Right lobe of liver (tissue), 6 donors: Measurements from ENCODE around the gene PRR20A. TPM values are rescaled to one million over a fixed set of nuclear protein-coding genes. Genes with fewer than 3 reads are reported as not detected.
"Not testable (repeated sequence)": the region's sequence is repeated elsewhere in the genome, so short reads cannot be mapped to it uniquely, and the experiment has no call there.

Source experiments
- ATAC-seq, 4 donors: fragments of 200-7000 bp; cut with Tn5 transposase; one replicate each; pipeline ENCODE4 v1.9.1; 2020; ENCODE audit warnings: mild to moderate bottlenecking in 4 of 4, moderate library complexity in 4 of 4
- DNase-seq, 3 donors: peaks; one replicate each; pipeline ENCODE4 v3.0.0-alpha.2; 2020
- H3K27ac ChIP-seq, 3 donors: fragments of 200-600 bp; one replicate each; pipeline ENCODE4 v1.8.0; 2022
- H3K27me3 ChIP-seq, 2 donors: fragments of 200-600 bp; one replicate each; pipeline ENCODE4 v1.8.0; 2022
- H3K36me3 ChIP-seq, 4 donors: fragments of 200-600 bp; sonication (generic) in 1 of 4; one replicate each; pipeline versions ENCODE4 v1.5.1 to v1.8.0; 2017 to 2022; ENCODE audit warnings: control low read depth in 1 of 4
- H3K4me1 ChIP-seq, 4 donors: fragments of 200-600 bp; sonication (generic) in 1 of 4; one replicate each; pipeline versions ENCODE4 v1.5.1 to v1.8.0; 2017 to 2022; ENCODE audit warnings: control low read depth in 1 of 4
- H3K4me3 ChIP-seq, 3 donors: fragments of 200-600 bp; one replicate each; pipeline ENCODE4 v1.8.0; 2022
- H3K9me3 ChIP-seq, 4 donors: fragments of 200-600 bp; sonication (generic) in 1 of 4; one replicate each; pipeline versions ENCODE4 v1.5.1 to v1.8.0; 2017 to 2022; ENCODE audit warnings: control low read depth in 1 of 4
- POLR2A ChIP-seq: fragments of 450-650 bp; IDR thresholded peaks from one replicate; pipeline ENCODE4 v1.6.1; 2017; ENCODE audit warnings: antibody characterized with exemption, mild to moderate bottlenecking
- WGBS: methylation state at CpG from one replicate; pipeline ENCODE4 v1.1.6; 2018; ENCODE audit warnings: low coverage, low lambda C conversion rate; ENCODE audit not compliant: insufficient coverage; ENCODE audit errors: missing lambda C conversion rate; 5-methylcytosine and 5-hydroxymethylcytosine counted together
- intact Hi-C, 2 donors: fragments of 100-400 bp; cut with DNase I; formaldehyde crosslinking; loops; one replicate each; pipeline versions ENCODE4 v1.11.2 to v1.14.1; 2022
- total RNA-seq, 6 experiments: library from RNA; depleted of rRNA in 2 of 6; stranded (reverse); fragments of >200 nt in 2 of 6; fragmentation: NEBNext Ultra II Directional in 3 of 6; extraction: Animal tissue kit (Norgen Biotek cat#: 25700) in 3 of 6; gene quantifications; one replicate each; pipeline versions ENCODE4 v1.1.0 to v1.2.4, GENCODE V29; 2016 to 2023
- TF ChIP-seq, protein P1 (sequence below), 4 donors: fragments of 200-600 bp in 3 of 4; fragments of 450-650 bp in 1 of 4; IDR thresholded peaks; one replicate each; pipeline versions ENCODE4 v1.5.1 to v1.8.0; 2016 to 2022; ENCODE audit warnings: antibody characterized with exemption in 4 of 4, mild to moderate bottlenecking in 2 of 4
- donor health status: DM: no; HTN: yes; CAD: no.
- donor health status: DM: no; HTN: no; CAD: no.
- donor health status: DM: no; HTN: no; CAD: no.
- donor health status: DM: no; HTN: yes; CAD: no.
- donor health status: DM: no; HTN: yes; CAD: no.

Gene PRR20A
- total RNA-seq, 6 experiments from 2014 or later, result not detected

- no peak for DNase-seq
- intact Hi-C loops, result no loop called here
These were observed 3.1 kb upstream of the PRR20A start for GRCh38 chr13:57137585-57137984.

GRCh38 chr13:57138988-57139387 is 1.7 kb upstream of the PRR20A start:
- Histone ChIP-seq H3K27ac (no peak overlapping the region), H3K36me3 (no peaks in the 10 kb centered on the region), H3K4me3 (no peak overlapping the region), H3K4me1 (peaks cover 0 to 9% (median 3%) of the 10 kb centered on the region in 4 donors), H3K9me3 (no peaks in the 10 kb centered on the region), H3K27me3 (no peaks in the 10 kb centered on the region)
- WGBS, result 80% methylated on average over 5 of the region's 5 CpGs
- ATAC-seq, result no peak
- no peak for DNase-seq
- intact Hi-C loops, result no loop called here
- TF ChIP-seq, protein P1, sequence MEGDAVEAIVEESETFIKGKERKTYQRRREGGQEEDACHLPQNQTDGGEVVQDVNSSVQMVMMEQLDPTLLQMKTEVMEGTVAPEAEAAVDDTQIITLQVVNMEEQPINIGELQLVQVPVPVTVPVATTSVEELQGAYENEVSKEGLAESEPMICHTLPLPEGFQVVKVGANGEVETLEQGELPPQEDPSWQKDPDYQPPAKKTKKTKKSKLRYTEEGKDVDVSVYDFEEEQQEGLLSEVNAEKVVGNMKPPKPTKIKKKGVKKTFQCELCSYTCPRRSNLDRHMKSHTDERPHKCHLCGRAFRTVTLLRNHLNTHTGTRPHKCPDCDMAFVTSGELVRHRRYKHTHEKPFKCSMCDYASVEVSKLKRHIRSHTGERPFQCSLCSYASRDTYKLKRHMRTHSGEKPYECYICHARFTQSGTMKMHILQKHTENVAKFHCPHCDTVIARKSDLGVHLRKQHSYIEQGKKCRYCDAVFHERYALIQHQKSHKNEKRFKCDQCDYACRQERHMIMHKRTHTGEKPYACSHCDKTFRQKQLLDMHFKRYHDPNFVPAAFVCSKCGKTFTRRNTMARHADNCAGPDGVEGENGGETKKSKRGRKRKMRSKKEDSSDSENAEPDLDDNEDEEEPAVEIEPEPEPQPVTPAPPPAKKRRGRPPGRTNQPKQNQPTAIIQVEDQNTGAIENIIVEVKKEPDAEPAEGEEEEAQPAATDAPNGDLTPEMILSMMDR (IDR thresholded peaks at IDR 0.05), result no peak
- TF ChIP-seq POLR2A, result no peak

More at GRCh38 chr13:57137585-57137984, 3.1 kb upstream of the PRR20A start:
- TF ChIP-seq, protein P1 (IDR thresholded peaks at IDR 0.05), result no peak
- ATAC-seq, result peak; percentile 93 to 98 (median 96)
- peak overlapping the region in 2 of 3 donors; percentile 30 to 68 for H3K27ac ChIP-seq
- 11% methylated on average over 4 of the region's 4 CpGs for WGBS
- no peaks in the 10 kb centered on the region for H3K36me3 ChIP-seq
- H3K27me3 ChIP-seq, result no peaks in the 10 kb centered on the region
- H3K4me1 ChIP-seq, result peaks cover 0 to 9% (median 3%) of the 10 kb centered on the region in 4 donors
- peak overlapping the region in 2 of 3 donors; percentile 32 to 36 for H3K4me3 ChIP-seq
- H3K9me3 ChIP-seq, result no peaks in the 10 kb centered on the region

DNA sequence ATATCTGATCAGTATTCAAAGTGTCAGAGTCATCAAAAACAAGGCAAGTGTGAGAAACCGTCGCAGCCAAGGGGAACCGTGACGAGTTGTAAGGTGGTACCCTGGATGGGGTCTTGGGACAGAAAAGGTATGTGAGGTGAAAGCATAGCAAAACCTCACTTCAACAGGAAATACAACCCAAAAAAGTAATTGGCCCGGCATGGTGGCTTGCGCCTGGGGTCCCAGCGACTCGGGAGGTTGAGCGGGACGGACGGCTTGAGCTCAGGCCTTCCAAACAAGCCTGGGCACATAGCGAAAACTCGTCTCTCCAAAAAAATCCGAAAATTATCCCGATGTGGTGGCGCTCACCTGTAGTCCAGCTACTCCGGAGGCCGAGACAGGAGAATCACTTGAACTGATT is 937 bp upstream of the PRR20A start:
- H3K4me1 ChIP-seq, DNase-seq, intact Hi-C loops, H3K27me3 ChIP-seq, H3K36me3 ChIP-seq, ATAC-seq, H3K9me3 ChIP-seq, H3K27ac ChIP-seq, H3K4me3 ChIP-seq: not testable (repeated sequence)
- WGBS, result no CpG with 5 or more reads among the region's 18 CpGs

GRCh38 chr13:57147188-57147587 is 6.5 kb downstream of the PRR20A start, which contains the start of gene PRR20B:
Gene PRR20B, plus strand, starts transcription at chr13:57147488. Its CDS starts 387 bp downstream, at chr13:57147875.
- H3K4me1 ChIP-seq, H3K27me3 ChIP-seq, H3K4me3 ChIP-seq, H3K27ac ChIP-seq, H3K36me3 ChIP-seq, ATAC-seq, DNase-seq, H3K9me3 ChIP-seq, intact Hi-C loops: not testable (repeated sequence)
- WGBS, result no CpG with 5 or more reads among the region's 22 CpGs

GRCh38 chr13:57148106-57148505 is 7.4 kb downstream of the PRR20A start:
- H3K36me3 ChIP-seq, H3K4me1 ChIP-seq, H3K27ac ChIP-seq, DNase-seq, H3K27me3 ChIP-seq, intact Hi-C loops, ATAC-seq, H3K9me3 ChIP-seq, H3K4me3 ChIP-seq: not testable (repeated sequence)
- 92% methylated on average over 9 of the region's 14 CpGs for WGBS

DNA sequence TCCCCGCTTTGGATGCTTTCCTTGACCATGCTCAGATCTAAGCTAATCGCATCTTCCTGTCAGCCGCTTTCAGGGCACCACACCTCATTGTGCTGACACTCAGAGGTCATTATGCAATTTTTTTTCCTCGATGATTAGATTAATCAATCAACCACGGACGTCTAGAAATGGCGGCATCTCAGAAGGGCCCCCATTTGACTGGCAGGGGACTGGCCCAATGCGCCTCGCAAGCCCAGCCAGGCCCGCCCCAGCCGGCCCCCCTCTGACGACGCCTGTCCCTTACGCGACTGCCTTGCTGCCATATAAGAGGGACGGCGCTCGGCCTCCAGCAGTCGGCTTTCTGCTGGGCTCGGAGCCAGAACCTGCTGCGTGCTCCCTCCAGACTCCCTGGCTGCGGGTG is 13.0 kb downstream of the PRR20A start, which contains the start of gene PRR20C:
TSS of gene PRR20C (plus strand) at position 301 of the 400 bp plus-strand sequence. CDS start 387 bp downstream, outside the sequence.
- H3K36me3 ChIP-seq, H3K4me3 ChIP-seq, H3K4me1 ChIP-seq, ATAC-seq, H3K27me3 ChIP-seq, intact Hi-C loops, DNase-seq, H3K27ac ChIP-seq, H3K9me3 ChIP-seq: not testable (repeated sequence)
- no CpG with 5 or more reads among the region's 22 CpGs for WGBS

- H3K27me3 ChIP-seq, H3K4me3 ChIP-seq, intact Hi-C loops, H3K36me3 ChIP-seq, DNase-seq, H3K9me3 ChIP-seq, ATAC-seq, H3K27ac ChIP-seq, H3K4me1 ChIP-seq: not testable (repeated sequence)
- no CpG with 5 or more reads among the region's 22 CpGs for WGBS
These were observed 19.6 kb downstream of the PRR20A start, which contains the start of gene PRR20D for GRCh38 chr13:57160332-57160731. Gene PRR20D, plus strand, starts transcription at chr13:57160632. Its CDS starts 387 bp downstream, at chr13:57161019.

- intact Hi-C loops, H3K27ac ChIP-seq, H3K36me3 ChIP-seq, H3K27me3 ChIP-seq, H3K4me1 ChIP-seq, H3K9me3 ChIP-seq, H3K4me3 ChIP-seq, DNase-seq, ATAC-seq: not testable (repeated sequence)
- no CpG with 5 or more reads among the region's 22 CpGs for WGBS
These were observed 26.2 kb downstream of the PRR20A start, which contains the start of gene PRR20E for GRCh38 chr13:57166897-57167296. Gene PRR20E, plus strand, starts transcription at chr13:57167197. Its CDS starts 387 bp downstream, at chr13:57167584.
